Embryonic facial prominence (tissue), 1 donor: Measurements from ENCODE around the gene SLC25A25.
A peak's percentile ranks its signal among the peaks of the same experiment; 100 is the strongest.

ENCODE experiments used
- DNase-seq: peaks from one replicate; pipeline ENCODE4 v3.0.0-alpha.2; 2016; ENCODE audit errors: extremely low spot score

The SLC25A25 gene

GRCh38 chr9:128072144-128073021 is 4.4 kb downstream of the SLC25A25 start:
- peak; percentile 66 for DNase-seq

- DNase-seq = no peak
These were observed 5.3 kb downstream of the SLC25A25 start for GRCh38 chr9:128073253-128073886.

GRCh38 chr9:128077847-128078503 is 9.9 kb downstream of the SLC25A25 start:
- DNase-seq = no peak

- DNase-seq = no peak
These were observed 10.7 kb downstream of the SLC25A25 start for GRCh38 chr9:128078504-128079434.

GRCh38 chr9:128080206-128080605 is 12.2 kb downstream of the SLC25A25 start:
- no peak for DNase-seq

GRCh38 chr9:128081056-128081455 is 13.0 kb downstream of the SLC25A25 start:
- DNase-seq = no peak

- no peak for DNase-seq
These were observed 14.1 kb downstream of the SLC25A25 start for GRCh38 chr9:128082151-128082550.

GRCh38 chr9:128084746-128085145 is 16.7 kb downstream of the SLC25A25 start:
- DNase-seq = no peak

- no peak for DNase-seq
These were observed 17.9 kb downstream of the SLC25A25 start for GRCh38 chr9:128085943-128086342.

GRCh38 chr9:128087262-128087661 is 19.2 kb downstream of the SLC25A25 start:
- DNase-seq = no peak

GRCh38 chr9:128088253-128088945 is 20.4 kb downstream of the SLC25A25 start:
- DNase-seq = no peak

GRCh38 chr9:128089299-128089698 is 21.3 kb downstream of the SLC25A25 start:
- DNase-seq = no peak

- peak; percentile 83 for DNase-seq
These were observed 23.1 kb downstream of the SLC25A25 start for GRCh38 chr9:128091144-128091543.

- DNase-seq = no peak
These were observed 23.5 kb downstream of the SLC25A25 start for GRCh38 chr9:128091571-128091970.

GRCh38 chr9:128092199-128092977 is 24.4 kb downstream of the SLC25A25 start:
- DNase-seq = no peak

GRCh38 chr9:128093011-128093410 is 25.0 kb downstream of the SLC25A25 start:
- DNase-seq = no peak

GRCh38 chr9:128094166-128094949 is 26.3 kb downstream of the SLC25A25 start:
- peak; percentile 96 for DNase-seq

GRCh38 chr9:128094950-128095544 is 27.0 kb downstream of the SLC25A25 start:
- DNase-seq = no peak
